ENCODE data around the gene KRT39.

KRT39 gene

DNA sequence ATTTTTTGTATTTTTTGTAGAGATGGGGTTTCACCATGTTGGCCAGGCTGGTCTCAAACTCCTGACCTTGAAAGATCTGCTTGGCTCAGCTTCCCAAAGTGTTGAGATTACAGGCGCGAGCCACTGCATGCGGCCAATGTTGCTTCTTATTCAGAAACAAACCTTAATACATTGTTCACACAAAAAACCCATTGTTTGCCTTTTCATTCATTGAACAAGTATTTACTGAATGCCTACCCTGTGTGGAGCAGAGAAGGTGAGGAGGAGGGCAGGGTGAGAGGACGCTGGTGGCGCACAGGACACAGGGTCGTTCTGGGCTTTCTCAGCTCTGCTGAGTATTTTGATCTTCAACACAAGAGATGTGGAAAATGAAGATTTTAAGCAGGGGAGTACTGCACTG is 21.3 kb downstream of the KRT39 start:
- no peak overlapping the region for H3K4me3 ChIP-seq (ENCODE audit: low read depth, low read length)
- TF ChIP-seq CTCF (IDR thresholded peaks at IDR 0.05; ENCODE audit: borderline replicate concordance, insufficient read depth, low read depth, low read length) = no peak

GRCh38 chr17:40944531-40944930 is 22.2 kb downstream of the KRT39 start:
- no peak overlapping the region for H3K4me3 ChIP-seq (ENCODE audit: low read depth, low read length)
- no peak for TF ChIP-seq CTCF (IDR thresholded peaks at IDR 0.05; ENCODE audit: borderline replicate concordance, insufficient read depth, low read depth, low read length)

- TF ChIP-seq CTCF (IDR thresholded peaks at IDR 0.05; ENCODE audit: borderline replicate concordance, insufficient read depth, low read depth, low read length) = no peak
Observed at GRCh38 chr17:40942553-40942952, 24.2 kb downstream of the KRT39 start.

DNA sequence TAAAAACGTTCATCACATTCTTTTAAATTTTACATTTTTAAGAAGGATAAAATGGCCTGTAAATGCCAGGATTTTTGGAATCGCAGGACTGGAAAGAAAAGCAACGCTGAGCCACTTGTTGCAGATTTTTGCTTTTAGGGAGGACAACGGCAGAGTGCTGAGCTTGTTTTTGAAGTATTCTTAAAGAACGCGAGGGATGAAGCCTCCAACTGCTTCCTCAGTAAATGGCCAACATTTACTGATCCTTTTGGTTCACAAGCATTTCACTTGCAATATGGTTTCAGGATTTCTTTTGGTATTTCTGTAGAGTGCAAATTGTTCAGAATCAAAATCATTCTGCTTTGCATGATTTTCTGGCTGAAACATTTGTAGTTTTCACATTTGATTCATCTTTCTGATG is 26.5 kb downstream of the KRT39 start:
- TF ChIP-seq CTCF (IDR thresholded peaks at IDR 0.05; ENCODE audit: borderline replicate concordance, insufficient read depth, low read depth, low read length) = no peak
- H3K4me3 ChIP-seq (ENCODE audit: low read depth, low read length) = no peak overlapping the region

More at GRCh38 chr17:40942553-40942952, 24.2 kb downstream of the KRT39 start:
- H3K4me3 ChIP-seq (ENCODE audit: low read depth, low read length) = no peak overlapping the region

- H3K4me3 ChIP-seq (ENCODE audit: low read depth, low read length) = no peak overlapping the region
- TF ChIP-seq CTCF (IDR thresholded peaks at IDR 0.05; ENCODE audit: borderline replicate concordance, insufficient read depth, low read depth, low read length) = no peak
Observed at GRCh38 chr17:40938981-40939380, 27.8 kb downstream of the KRT39 start.

DNA sequence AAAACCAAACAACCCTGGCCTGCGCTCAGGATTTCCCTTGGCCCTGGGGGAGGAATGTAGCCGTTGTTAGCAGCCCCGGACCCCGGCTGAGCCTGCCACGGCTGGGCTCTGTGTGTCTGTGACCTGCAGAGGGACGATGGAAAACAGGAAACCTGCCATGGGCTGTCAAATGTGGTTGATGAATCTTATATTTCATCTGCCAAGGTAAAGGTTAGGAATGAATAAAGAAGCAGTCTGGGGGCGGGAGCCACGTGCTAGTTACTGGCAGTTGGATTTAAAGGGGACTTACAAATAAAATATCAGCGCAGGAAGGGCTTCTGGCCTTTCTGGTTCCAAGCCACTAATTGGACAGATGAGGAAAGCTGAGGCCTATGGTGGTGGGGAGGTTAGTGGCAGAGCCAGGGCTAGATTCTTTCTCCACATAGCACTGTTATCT is 29.3 kb downstream of the KRT39 start, which contains the start of gene KRT23:
Gene KRT23, minus strand, starts transcription at position 263 of the 436 bp plus-strand sequence. CDS start 1,043 bp downstream, outside the sequence.
- H3K4me3 ChIP-seq (ENCODE audit: low read depth, low read length) = no peak within 1 kb of the TSS
- no peak for TF ChIP-seq CTCF (IDR thresholded peaks at IDR 0.05; ENCODE audit: borderline replicate concordance, insufficient read depth, low read depth, low read length)

GRCh38 chr17:40936976-40937375 is 29.8 kb downstream of the KRT39 start:
- TF ChIP-seq CTCF (IDR thresholded peaks at IDR 0.05; ENCODE audit: borderline replicate concordance, insufficient read depth, low read depth, low read length) = no peak
- H3K4me3 ChIP-seq (ENCODE audit: low read depth, low read length) = no peak overlapping the region
